HPDE6-E6E7 (cell line): ENCODE data around the gene MRPL28.
"Not testable (repeated sequence)": the region's sequence is repeated elsewhere in the genome, so short reads cannot be mapped to it uniquely, and the experiment has no call there.

Experiments used
- DNase-seq: peaks from one replicate; pipeline ENCODE4 v3.0.0; 2011; ENCODE audit warnings: missing footprints; ENCODE audit errors: extremely low spot score

Gene MRPL28

DNA sequence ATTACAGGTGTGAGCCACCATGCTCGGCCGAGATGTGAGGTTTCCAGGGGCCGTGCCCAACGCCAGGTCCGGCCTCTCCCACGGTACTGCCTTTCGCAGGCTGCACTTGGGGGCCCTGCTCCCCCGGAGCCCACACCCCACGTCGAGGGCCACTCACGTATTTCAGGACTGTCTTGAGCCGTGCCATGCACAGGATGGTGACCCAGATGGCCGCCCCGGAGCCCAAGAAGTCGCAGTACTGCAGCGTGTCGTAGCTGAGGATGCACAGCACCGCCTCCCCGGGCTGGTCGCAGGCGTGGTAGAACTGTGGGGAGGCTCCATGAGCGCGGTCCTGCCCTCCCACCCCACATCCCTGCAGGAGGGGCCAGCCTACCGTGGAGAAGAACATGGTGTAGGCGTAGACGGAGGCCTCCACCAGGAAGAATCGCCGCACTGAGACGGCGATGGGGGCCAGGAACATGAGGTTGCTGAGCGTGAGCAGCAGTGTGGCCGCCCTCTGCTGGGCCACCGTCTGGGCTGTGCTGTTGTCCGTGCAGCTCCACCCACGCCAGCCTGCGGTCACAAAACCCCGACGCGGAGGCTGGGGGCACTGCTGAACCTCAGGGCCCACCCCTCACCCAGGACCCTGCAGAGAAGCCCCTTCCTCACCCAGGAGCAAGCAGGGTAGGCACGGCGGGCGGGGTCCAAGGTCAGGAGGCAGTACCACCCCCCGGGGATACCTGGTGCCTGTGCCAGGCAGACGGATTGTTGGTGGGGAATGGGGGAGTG lies 3.7 kb upstream of the MRPL28 start:
- DNase-seq = no peak

DNA sequence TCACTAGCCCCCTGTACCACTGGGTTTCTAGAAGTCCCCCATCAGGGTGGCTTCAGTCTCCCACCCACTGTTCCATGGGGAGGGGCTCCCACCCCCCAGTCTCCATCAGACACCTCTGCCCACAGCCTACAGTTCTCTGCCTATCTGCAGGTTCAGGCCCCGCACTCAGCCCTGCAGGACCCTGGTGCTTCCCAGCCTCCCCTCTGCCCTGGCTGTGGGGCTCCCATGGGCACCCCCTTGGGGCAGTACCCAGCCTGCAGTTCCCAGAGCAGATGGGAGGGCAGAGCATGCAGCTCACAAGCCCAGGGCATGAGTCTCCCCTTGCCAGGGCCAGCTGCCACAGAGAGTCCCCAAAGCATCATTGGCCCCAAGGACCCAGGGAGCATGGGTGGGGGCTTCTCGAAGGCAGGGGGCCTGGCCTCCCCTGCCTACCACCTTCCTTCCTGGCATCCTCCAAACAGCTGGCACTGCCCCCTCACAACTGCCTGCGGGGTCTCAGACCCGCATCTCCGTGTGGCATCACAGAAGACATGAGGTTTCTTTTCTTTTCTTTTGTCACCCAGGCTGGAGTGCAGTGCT lies 2.8 kb upstream of the MRPL28 start:
- DNase-seq = no peak

DNA sequence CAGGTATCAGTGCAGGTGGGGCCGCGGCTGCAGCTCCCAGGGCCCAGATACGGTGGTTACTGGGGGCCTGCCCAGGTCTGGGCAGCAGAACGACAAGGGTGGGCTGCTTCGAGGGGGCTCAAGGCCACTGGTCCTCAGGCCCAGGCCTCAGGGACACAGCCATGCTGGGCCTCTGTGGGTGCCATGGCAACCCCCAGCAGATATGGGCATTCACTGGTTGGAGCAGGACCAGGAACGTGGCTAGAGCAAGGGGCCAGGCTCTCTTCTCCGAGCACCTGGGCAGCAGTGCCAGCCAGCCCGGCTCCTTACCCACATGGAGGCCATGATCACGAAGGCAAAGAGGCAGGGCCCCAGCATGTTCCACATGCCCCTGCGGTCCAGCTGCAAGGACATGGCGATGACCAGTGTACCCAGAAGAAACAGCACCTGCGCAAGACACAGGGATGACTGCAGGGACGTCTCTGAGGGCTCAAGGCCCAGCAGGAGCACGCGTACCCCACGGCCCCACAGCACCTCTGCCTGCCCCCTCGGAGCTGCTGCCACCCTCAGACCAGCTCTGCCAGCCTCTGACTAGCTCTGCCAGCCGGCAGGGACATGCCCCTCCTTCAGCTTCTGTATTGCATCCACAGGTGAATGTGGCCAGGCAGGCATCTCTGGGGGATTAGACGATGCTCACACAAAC lies 2.1 kb upstream of the MRPL28 start:
- DNase-seq = no peak

DNA sequence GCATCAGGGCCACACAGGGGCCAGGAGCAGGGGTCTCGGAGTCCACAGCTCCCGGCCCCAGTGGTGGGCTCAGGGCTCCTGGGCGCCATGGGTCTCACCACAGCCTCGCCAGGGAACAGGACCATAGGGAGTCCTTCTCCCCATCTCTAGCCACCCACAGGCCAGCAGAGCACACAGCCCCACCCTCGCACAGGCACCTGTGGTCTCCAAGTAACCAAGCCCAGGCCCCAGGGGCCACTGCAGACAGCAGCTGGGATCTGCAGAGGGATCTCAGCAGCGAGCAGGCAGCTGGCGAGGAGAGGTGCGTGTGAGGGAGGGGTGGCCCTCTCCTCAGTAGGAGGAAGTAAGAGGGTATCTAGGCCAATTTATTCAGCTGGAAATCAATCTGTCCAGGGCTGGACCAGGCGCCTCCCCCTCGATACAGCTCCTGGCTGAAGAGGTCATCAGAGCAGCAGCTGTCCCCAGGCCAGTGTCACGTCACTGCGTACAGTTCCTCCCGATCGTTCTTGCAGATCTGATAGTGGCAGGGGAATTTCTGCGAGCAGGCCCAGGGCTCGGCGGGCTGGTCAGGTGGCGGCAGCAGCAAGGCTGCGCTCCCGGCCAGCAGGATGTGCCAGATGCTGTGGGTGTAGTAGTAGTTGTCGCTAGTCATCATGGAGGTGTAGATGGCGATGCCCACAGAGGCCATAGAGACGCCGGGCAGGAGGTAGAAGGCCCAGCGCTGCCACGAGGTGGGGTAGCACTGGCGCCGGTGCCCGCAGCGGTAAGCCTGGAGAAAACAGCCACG lies 1.4 kb upstream of the MRPL28 start:
- DNase-seq = no peak

DNA sequence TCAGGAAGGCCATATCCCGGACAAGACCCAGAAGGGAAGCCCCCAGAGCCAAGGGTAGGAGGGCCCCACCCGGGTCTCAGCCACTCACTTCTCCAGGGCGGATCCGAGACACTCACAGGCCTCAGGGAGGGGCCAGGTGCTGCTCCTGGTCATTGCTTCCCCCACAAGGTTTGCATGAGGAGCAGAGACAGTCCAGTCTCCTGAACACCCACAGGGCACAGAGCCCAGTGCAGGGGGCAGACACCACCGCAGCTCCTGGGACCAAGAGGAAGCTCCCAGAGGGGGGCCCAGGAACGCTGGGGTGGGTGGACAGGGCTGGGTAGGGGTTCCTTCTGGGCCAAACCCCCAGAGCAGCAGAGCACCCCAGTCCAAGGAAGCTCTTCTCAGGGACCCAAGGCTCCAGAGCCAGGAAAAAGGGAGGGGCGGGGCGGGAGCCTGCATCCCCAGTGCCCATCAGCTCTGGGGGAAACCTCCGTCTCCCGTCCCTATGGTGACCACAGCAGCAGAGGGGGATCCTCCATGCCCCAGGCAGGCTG lies 709 bp upstream of the MRPL28 start:
- DNase-seq = no peak

DNA sequence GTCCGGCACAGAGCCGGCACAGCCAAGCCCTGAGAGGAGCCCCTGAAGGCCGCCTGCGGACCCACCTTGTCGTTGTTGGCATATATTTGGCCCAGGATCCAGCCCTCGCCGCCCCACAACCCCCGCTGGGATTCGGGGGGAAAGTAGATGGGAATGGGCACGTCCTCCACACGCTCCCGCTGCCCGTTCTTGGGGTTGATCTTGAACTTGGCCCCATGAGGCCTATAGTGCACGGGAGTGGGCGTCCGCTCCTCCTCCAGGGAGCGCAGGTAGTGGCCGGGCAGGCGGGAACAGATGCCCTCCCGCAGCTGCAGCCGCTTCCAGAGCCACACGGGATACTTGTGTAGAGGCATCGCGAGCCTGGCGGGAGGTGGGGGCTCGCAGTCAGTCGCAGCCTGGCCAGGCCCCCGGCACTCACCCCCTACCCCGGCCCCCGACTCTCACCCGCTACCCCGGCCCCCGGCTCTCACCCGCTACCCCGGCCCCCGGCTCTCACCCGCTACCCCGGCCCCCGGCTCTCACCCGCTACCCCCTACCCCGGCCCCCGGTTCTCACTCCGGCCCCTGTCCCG lies 387 bp downstream of the MRPL28 start:
- no peak for DNase-seq

DNA sequence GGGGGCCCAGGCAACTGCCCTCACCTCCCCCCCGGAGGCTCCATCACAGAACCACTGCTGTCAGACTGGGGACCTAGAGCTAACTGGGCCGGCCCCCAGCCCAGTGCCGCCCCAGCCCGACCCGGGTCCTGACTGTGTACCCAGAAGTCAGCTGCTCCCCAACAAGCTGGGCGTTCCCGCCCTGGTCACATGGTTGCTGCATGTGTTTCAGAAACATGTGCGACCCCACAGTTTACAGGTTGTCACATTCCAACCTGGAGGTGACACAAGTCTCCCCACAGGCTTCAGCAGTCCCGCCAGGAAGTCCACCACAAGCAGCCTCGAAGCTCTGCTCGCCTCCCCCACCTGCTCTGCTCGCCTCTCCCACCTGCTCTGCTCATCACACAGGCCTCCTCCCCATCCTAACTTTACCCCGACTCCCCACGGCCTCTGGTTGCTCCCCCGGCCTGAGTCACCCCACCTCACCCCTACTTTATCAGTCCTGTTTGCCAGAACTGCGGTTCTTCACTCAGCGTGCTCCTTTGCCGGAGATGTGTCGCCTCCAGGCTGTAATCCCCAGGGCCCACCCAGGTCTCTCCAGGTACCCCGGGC lies 968 bp downstream of the MRPL28 start:
- DNase-seq = no peak

DNA sequence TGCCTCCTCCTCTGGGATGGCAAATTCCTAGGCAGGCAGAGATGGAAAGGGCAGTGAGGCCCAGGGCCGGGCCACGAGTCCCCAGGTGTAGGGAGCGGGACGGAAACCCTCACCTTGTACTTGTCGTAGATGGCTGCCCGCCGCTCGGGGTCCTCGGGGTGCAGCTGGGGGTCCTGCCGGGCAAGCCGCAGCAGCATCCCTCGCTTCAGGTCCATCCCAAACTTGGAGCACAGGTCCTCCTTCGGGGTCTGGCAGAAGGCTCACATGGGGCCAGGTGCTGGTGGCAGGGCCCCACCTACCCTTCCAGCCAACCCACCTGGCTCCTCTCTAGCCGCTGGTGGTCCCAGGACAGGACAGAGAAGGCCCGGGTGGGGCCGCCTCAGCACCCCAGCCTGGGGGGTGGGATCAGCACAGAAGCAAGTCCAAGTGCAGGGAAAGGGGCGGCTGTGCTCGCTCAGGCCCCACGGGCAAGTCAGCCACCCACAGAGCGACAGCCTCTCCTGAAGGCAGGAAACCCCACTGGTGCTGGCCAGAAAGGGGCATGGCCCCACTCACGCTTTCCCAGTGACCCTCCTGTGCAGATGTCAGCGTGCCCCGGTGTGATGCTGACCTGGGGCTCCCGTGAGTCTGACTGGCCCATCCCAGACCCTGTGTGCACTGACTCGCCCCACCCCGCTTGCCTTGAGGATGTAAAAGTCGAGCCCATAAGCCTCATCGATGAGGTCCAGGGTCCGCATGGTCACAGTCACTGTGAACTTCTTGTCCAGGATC lies 1.8 kb downstream of the MRPL28 start:
- DNase-seq = no peak

DNA sequence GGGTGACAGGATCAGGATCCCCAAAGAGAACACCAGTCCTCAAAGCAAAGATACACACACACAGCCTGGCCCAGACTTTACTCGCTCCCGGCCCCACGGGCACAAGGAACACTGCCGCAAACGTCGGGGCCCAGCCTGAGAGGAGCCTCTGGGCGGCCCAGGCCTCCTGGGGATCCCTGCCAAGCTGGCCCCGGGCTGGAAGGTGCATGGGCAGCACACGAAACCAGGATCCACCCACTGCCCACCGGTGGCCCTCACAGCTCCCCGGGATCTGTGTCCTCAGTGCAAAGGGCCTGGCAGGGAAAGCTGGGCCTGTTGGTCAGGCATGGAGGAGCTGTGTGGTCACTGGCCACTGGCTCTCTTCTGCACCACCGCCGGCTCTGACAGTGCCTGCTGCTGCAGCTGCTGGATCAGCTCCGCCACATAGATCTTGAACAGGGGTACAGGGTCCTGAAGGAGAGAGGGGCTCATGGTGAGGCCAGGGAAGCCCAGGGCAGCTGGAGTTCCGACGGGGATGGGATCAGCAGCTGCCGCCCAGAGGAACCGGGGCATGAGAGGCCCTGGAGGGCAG lies 2.9 kb downstream of the MRPL28 start:
- no peak for DNase-seq

DNA sequence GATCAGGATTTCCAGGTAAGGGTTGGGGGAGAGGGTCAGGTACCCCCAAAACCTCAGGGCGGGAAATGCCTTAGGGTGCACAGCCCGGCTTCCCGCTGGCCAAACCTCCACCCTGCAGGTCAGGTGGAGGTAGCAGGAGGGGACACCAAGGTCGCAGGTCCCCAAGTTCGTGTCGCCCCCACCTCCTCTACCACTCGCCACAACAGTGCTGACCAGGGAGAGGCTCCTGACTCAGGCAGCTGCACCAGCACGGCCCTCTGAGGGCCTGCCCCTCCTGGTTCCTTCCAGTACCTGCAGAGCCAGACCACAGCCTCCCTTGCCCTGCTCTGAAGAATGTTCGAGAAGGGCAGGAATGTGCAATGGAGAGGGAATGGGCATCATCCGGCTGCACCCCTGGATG lies 3.9 kb downstream of the MRPL28 start:
- DNase-seq = no peak

DNA sequence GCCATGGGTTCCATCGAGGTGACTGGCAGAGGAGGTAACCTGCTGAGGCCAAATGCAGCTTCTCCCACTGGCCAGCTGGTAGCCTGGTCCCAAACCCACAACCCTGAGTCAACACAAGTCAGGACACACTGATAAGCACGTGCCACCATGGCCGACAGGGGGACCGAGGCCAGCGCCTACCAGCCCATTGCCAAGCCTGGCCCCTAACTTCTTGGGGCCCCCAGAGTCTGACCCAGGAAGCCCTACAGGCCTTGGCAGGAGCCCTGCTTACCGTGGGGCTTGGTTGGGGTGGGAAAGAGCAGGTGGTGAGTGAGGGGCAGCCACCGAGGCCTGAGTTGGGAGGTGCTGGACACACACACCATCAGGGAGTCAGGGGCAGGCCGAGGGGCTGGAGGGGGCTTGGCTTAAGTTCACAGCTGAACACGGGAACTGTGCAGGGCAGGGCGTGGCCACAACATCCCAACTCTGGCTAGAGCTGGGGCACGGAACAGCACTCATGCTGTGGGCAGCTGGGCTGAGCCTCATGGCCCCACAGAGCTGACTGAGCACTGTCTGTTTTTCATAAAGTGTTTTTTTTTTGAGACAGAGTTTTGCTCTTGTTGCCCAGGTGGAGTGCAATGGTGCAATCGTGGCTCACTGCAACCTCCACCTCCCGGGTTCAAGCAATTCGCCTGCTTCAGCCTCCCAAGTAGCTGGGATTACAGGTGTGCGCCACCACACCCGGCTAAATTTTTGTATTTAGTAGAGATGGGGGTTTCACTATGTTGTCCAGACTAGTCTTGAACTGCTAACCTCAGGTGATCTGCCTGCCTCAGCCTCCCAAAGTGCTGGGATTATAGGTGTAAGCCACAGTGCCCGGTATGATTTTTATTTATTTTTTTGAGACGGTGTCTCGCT lies 5.5 kb downstream of the MRPL28 start:
- no peak for DNase-seq

DNA sequence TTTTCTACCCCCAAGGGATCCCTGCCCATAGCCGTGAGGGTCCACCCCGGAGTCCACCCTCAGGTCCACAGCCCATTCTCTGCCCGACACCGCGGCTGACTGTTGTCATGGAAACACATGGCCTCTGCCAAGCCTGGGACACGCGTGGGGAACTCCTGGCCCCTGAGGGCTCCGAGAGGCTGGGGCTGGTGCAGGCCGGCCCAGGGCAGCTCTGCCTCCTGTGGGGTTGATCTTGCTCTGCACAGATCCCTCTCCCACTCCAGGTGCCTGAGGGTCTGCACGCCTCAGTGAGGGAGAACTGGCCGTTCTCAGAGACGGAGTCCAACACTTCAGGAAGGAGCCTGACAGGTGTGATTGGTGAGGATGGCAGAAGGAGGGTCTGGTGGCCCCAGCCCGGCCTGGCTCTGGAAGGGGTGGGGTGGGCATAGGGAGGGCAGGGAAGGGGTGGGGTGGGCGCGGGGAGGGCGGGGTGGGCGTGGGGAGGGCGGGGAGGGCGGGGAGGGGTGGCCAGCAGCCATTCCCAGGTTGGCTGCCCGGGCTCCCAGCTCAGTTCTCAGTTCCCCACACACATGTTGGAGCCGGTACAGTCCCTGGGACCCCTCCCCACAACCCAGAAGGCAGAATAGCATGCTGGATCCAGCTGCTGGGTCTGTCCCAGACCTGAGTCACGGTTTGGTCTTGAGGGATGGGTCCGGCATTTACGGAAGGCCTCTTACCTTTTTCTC lies 6.4 kb downstream of the MRPL28 start:
- DNase-seq = no peak

DNA sequence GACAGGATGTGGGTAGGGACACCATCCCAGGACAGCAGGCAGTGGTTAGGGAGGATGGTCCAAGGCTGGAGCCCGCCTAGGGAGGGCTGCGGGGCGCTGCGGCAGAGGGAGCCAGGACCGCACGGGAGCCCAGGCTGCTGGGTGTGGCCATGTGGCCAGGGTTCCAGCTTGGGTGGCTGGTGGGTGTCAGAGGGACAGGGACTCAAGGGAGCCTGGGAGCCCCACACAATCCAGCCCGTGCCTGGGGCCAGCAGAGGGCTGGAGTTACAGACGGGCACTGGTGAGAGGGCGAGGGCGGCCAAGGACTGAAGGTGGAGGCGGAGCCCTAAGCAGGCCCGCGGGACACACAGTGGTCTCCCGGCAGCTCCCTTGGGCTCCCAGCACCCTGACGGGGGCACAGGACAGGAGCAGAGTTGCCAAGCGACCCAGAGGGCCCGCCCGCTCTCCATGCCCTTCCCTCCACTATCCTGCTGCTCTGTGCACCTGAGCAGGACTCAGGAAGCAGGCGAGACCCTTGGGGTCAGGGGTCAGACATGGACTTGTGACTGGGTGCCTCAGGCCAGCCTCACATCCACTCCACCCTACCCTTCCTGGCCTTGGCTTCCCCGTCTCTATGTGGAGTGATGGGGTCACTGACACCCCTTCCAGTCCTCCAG lies 7.1 kb downstream of the MRPL28 start:
- no peak for DNase-seq

DNA sequence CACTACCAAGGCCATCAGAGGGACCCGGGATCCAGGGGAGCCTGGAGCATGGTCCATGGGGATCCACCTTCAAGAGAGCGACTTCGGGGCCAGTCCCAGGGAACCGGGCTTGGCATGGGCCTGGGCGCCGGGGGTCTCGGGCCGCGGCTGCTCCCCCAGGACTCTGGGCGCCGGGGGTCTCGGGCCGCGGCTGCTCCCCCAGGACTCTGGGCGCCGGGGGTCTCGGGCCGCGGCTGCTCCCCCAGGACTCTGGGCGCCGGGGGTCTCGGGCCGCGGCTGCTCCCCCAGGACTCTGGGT lies 7.7 kb downstream of the MRPL28 start:
- not testable (repeated sequence) for DNase-seq

DNA sequence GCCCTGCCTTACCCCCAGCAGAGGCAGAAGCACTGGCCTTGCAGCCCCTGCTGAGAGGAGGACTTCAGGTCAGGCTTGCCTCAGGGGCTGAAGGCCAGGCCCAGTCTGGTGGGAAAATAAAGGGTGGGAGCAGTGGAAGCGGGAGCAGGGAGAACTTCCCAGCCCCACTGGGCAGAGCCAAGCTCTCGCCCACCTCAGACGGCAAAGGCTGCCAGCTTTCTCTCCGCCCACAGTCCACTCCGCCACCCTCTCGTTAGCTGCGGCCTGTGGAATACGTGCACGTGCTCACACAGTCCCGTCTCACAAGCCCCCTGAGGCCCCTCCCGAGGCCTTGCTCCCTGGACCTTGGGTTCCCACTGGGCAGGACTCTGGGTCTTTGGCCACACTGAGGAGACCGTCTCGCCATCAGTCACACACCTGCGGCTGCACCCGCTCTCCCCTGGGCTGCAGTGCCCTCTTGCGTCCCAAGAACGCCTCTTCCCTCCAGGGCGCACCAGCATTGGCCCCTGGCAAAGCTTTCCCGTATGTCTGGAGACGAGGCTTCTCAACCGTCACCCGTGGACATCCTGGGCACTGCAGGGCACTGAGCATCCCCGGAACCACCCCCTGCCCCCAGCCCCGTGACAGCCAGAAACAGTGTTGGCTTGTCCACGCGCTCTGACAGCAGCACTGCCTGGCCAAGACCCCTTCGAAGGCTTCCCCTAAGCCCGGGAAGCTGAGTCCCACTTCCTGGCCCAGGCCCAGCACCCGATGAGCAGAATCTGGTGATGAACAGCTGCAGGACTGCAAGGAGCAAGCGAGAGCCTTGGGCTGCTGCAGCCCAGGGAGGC lies 8.3 kb downstream of the MRPL28 start:
- DNase-seq = peak; percentile 82

DNA sequence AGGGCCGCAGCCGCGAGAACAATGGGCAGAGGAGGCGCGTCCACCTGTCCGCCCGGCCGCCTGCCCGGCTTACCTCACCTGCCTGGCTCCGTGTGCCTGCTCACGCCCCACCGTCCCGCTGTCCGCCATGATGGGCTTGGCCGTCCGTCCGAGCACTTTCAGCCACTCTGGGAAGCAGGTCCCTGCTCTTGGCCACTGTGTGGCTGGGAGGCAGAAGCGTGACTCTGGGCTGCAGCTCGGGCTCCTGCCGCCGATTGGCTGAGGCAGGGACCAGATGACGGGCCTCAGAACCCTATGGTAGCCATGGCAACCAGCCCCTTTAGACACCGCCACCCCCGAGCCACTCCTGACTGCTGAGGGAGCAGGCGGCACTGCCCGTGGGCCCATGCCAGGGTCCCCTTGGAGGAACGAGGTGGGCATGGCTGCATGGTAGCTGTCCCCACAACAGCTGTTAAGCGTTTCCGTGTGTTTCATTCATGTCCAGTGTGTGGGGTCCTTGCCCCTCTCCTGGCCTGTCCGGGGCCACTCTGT lies 8.9 kb downstream of the MRPL28 start:
- no peak for DNase-seq
